Activated CD8-positive, alpha-beta memory T cell treated with anti-CD3 and anti-CD28 coated beads for 36 hours (primary cell): ENCODE results near the gene PEMT. TPM values are rescaled to one million over a fixed set of nuclear protein-coding genes. Genes with fewer than 3 reads are reported as not detected.
"Not testable (repeated sequence)": the region's sequence is repeated elsewhere in the genome, so short reads cannot be mapped to it uniquely, and the experiment has no call there.

ENCODE experiments used
- CTCF ChIA-PET: fragments of 350-600 bp; sonication (Branson Sonifier 250); formaldehyde crosslinking; loops from one replicate; lab custom pipeline; 2021; ENCODE audit warnings: antibody characterized with exemption; lab: Charles Lee
- POLR2A ChIA-PET: fragments of 350-600 bp; sonication (Branson Sonifier 250); formaldehyde crosslinking; loops from one replicate; lab custom pipeline; 2021; ENCODE audit warnings: antibody characterized with exemption; lab: Charles Lee
- total RNA-seq, 2 experiments: library from RNA; stranded (reverse); gene quantifications; one replicate each; pipeline ENCODE4 v1.2.3, GENCODE V29; 2021

PEMT gene
- total RNA-seq, 2 experiments from 2014 or later: 30.3 to 43.6 TPM

DNA sequence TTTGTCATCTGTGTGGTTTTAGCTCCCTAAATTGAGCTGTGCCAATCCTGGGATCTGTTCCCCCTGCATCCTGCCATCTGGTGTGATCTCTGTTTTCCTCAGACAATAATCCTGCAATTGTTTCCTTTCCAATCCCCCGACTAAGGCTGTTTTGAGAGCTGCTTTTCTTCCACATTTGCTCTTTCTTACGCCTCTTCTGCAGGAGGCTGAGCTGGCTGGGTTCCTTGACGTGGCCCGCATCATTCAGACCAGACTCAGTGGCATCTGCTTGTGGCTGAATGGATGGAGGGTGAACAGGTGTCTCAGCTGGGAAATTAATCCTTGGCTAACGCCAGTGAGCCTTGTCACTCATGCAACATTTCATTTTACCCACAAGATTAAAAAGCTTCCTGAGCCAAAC lies 124.5 kb downstream of the PEMT start:
- POLR2A ChIA-PET: no interaction called here
- CTCF ChIA-PET: interaction anchor here (1.4 kb wide), 1 partner anchor 112 kb away, joined by 4 read pairs; no protein-coding TSS in a partner anchor

DNA sequence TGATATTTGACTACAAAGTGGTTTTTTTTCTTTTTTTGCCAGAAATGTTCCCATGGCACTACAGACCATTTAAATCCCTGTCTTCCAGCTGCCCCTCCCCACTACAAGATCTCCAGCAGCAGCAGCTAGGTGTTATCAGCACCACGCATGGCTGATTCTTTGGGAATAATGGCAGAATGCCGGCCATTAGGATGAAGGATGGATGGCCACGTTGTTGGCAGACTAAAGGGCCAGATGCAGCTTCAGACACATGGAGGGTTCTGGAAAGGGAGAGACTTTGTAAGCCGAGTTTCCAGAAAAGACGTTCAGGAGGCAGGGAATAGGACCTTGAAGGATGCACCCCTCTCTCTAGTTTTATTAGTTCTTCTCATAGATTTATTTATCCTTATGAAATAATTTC lies 125.0 kb downstream of the PEMT start:
- CTCF ChIA-PET: interaction anchor here (1.4 kb wide), 1 partner anchor 112 kb away, joined by 4 read pairs; no protein-coding TSS in a partner anchor
- POLR2A ChIA-PET: no interaction called here

DNA sequence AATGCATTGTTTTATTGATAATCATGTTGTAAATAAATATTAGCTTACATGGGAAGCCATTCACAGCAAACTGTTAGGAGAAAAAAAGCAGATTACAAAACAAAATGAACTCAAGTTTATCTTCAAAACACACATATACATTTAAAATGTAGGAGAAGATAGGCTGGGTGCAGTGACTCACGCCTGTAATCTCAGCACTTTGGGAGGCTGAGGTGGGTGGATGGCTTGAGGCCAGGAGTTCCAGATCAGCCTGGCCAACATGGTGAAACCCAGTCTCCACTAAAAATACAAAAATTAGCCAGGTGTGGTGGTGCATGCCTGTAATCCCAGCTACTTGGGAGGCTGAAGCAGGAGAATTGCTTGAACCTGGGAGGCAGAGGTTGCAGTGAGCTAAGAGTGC lies 125.6 kb downstream of the PEMT start:
- POLR2A ChIA-PET: not testable (repeated sequence)
- CTCF ChIA-PET: interaction anchor here (1.4 kb wide), 1 partner anchor 111 kb away, joined by 4 read pairs; no protein-coding TSS in a partner anchor

DNA sequence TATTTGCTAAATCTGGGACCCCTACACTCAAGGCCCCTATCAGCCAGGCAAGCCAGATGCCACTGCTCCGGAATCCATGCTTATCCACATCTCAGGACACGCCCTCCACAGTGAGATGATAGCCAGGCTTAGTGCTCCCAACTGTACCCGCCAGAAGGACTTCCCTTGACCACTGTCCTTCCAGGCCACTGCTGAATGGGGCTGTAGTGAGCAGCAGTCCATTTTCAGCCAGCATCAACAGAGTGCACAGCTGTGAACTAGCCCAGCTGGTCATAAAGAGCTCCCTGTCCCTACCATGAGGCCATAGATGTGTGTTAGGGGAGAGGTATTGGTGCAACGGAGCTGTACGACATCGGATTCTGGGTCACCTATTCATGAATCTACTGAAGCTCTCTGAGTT lies 127.7 kb downstream of the PEMT start:
- ChIA-PET POLR2A (interaction anchor here (0.5 kb wide), 1 partner anchor 285 kb away, joined by 3 read pairs; no protein-coding TSS in a partner anchor), CTCF (no interaction called here)

DNA sequence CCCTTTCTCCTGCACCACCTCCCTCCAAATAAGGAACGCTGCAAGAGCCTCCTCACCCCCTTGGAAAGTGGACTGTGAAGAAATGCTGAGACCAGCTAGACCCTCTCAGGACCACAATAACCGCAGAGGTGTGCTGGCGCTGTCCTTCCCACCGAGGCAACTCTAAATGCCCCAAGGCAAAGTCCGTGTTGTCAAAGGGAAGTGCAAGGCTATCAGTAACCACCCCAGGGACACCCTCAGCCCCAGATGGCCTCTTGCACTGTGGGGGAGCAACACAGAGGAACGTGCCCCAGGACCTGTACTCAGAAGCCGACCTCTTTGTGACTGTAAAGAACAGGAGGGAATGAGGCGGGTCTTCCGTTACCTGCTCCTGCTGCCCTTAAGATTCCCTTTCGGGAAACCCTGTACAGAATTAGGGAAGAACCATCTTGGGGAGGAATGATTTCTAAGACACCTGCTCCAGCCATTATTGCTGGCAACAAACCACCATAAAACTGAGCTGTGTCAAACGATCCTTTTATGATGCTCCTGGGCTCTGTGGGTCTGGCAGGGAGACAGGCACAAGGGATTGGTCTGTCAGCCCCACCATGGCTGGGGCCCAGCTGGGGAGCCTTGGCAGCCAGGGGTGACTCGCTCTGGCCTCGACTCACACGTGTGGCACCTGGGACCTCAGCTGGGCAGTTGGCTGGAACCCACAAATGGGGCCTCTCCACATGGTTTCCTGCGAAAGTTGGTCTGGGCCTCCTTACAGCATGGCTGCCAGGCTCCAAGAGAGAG lies 129.3 kb downstream of the PEMT start:
- ChIA-PET POLR2A (no interaction called here), CTCF (no interaction called here)

DNA sequence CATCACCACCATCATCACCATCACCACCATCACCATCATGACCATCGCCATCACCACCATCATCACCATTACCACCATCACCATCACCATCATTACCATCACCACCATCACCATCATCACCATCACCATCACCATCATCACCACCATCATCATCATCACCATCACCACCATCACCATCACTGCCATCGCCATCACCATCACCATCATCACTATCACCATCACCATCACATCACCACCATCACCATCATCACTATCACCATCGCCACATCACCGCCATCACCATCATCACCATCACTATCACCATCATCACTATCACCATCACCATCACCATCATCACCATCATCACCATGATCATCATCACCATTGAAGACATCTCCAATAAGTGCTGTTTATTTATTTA lies 131.5 kb downstream of the PEMT start:
- POLR2A ChIA-PET: no interaction called here
- CTCF ChIA-PET: no interaction called here

DNA sequence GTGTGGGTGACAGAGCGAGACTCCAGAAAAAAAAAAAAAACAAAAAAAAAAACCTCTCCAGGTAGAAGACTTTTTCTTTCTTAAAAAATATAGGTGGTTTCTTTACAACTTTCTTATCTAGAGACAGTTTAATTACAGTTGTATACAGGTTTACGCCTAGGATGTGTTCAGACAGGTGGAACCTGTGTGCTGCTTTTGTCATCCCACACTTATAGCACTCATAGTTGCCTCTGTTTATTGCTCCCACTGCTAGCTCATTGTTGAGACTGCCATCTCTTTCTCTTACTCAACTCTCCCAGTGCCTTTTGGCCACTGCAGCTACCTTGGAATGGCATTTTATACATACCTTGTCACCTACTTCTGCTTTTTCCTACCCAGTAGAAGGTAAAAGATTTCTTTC lies 133.8 kb downstream of the PEMT start:
- CTCF ChIA-PET: no interaction called here
- POLR2A ChIA-PET: no interaction called here

DNA sequence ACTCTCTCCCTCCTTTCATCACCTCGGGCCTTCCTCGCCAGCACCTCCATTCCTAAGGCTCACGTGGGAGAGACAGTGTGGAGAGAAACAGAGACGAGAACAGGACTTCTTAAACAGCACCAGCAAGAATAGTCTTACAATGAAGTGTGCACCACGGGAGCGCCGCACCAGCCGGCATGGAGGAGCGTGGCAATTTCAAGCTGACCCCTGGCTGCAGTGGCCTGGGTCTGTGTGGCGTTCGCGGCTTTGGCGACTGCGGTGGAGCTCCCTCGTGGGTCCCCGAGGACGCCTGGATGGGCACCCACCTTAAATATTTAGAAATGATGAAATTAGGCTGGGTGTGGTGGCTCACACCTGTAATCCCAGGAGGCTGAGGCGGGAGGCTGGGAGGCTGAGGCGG lies 135.3 kb downstream of the PEMT start:
- POLR2A ChIA-PET: no interaction called here
- CTCF ChIA-PET: no interaction called here

Other genes starting within 250 kb of the PEMT start
- 10 to 100 TPM; 14.2 to 16.0 TPM for gene MED9, start 114.7 kb downstream of the PEMT start, total RNA-seq
- gene RASD1, start 95.3 kb downstream of the PEMT start, total RNA-seq: under 1 TPM; 0.42 to 0.61 TPM
- 10 to 100 TPM; 21.3 to 21.6 TPM for gene RAI1, start 89.8 kb upstream of the PEMT start, total RNA-seq
- 10 to 100 TPM; 69.3 to 73.6 TPM for gene SREBF1, start 245.3 kb upstream of the PEMT start, total RNA-seq